Measurements from ENCODE around the gene CFAP141.

CFAP141 gene

GRCh38 chr1:154191990-154192461 lies 14.1 kb downstream of the CFAP141 start, which contains the start of gene TPM3:
TPM3 (minus strand) TSS chr1:154192100; CDS start chr1:154192018, 82 bp downstream.
- Histone ChIP-seq H3K4me3 (no peak within 1 kb of the TSS), H3K27ac (no peak within 1 kb of the TSS)
- no peak for TF ChIP-seq CTCF (IDR thresholded peaks at IDR 0.05)
- DNase-seq (ENCODE audit: low spot score) = no peak

- no peak for TF ChIP-seq CTCF (IDR thresholded peaks at IDR 0.05)
- DNase-seq (ENCODE audit: low spot score) = no peak
- no peak overlapping the region for H3K27ac ChIP-seq
- no peak overlapping the region for H3K4me3 ChIP-seq
Observed at GRCh38 chr1:154190550-154190949, 15.6 kb downstream of the CFAP141 start.

GRCh38 chr1:154186852-154187501 lies 19.2 kb downstream of the CFAP141 start:
- no peak overlapping the region for H3K27ac ChIP-seq
- DNase-seq (ENCODE audit: low spot score) = no peak

GRCh38 chr1:154186177-154186576 lies 20.0 kb downstream of the CFAP141 start:
- DNase-seq (ENCODE audit: low spot score) = no peak
- Histone ChIP-seq H3K4me3 (no peak overlapping the region), H3K27ac (no peak overlapping the region)
- no peak for TF ChIP-seq CTCF (IDR thresholded peaks at IDR 0.05)

More at GRCh38 chr1:154186852-154187501, 19.2 kb downstream of the CFAP141 start:
- H3K4me3 ChIP-seq = no peak overlapping the region
- no peak for TF ChIP-seq CTCF (IDR thresholded peaks at IDR 0.05)

- TF ChIP-seq CTCF (IDR thresholded peaks at IDR 0.05) = no peak
- peak; percentile 97 for DNase-seq (ENCODE audit: low spot score)
- Histone ChIP-seq H3K27ac (peak overlapping the region; percentile 78 to 96), H3K4me3 (peak overlapping the region; percentile 97)
Observed at GRCh38 chr1:154183046-154183915, 22.9 kb downstream of the CFAP141 start.

GRCh38 chr1:154182344-154183045 lies 23.6 kb downstream of the CFAP141 start:
- DNase-seq (ENCODE audit: low spot score) = peak; percentile 83
- TF ChIP-seq CTCF (IDR thresholded peaks at IDR 0.05) = no peak
- Histone ChIP-seq H3K27ac (peak overlapping the region; percentile 78 to 96), H3K4me3 (peak overlapping the region; percentile 97)
